ENCODE measurements around the gene THAP10. TPM values are rescaled to one million over a fixed set of nuclear protein-coding genes. Genes with fewer than 3 reads are reported as not detected.

THAP10 gene
- total RNA-seq, 4 donors from 2014 or later = 1.5 to 4.6 (median 2.7) TPM

DNA sequence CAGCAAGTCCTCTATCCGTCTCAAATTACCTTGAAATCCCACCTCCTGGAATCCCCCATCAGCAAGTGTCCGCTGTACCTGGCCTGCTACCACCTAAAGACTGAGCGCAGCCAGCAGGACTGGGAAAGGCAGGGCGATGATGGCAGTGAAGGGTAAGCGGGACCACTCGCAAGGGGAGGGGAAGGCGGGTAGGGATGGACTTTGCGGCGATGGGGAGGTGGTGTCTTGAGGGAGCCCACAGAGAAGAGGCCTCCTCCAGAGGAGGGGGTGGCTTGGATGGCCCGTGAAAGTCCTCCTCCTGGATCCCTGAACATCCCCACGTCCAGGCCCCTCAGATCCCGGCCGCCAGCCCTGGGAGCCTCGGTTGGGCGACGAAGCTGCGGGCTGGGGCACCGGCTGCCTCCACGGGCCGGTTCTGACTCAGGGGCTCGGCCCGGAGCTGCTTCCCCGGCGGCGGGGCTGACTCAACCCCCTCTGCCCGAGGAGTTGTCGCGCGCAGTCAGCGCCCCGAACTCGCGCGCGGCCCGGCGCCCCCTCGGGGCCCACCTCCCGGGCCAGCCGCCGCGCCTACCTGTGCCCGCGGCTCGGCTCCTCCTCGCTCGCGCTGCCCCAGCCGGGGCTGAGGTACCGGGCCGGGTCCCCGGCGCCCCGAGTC, 38.8 kb downstream of the THAP10 start:
- H3K4me1 ChIP-seq = peaks cover 0 to 70% (median 14%) of the 10 kb centered on the region in 3 donors
- peaks cover 0 to 18% of the 10 kb centered on the region in 2 donors for H3K36me3 ChIP-seq
- peak overlapping the region; percentile 76 to 93 for H3K4me3 ChIP-seq
- H3K27me3 ChIP-seq = no peaks in the 10 kb centered on the region
- peak overlapping the region; percentile 68 to 94 (median 89) for H3K27ac ChIP-seq
- peak; percentile 38 for ATAC-seq
- 0% methylated on average over 8 of the region's 54 CpGs; no CpG with 5 or more reads in 1 of the 2 donors for WGBS, 2 donors (ENCODE audit: low coverage in 1 of 2)
- no peaks in the 10 kb centered on the region for H3K9me3 ChIP-seq
- TF ChIP-seq POLR2AphosphoS5 (IDR thresholded peaks at IDR 0.05) = peak; percentile 5
- TF ChIP-seq POLR2A (IDR thresholded peaks at IDR 0.05) = no peak
- TF ChIP-seq EP300 (IDR thresholded peaks at IDR 0.05) = no peak
- no peak for TF ChIP-seq CTCF (IDR thresholded peaks at IDR 0.05)

DNA sequence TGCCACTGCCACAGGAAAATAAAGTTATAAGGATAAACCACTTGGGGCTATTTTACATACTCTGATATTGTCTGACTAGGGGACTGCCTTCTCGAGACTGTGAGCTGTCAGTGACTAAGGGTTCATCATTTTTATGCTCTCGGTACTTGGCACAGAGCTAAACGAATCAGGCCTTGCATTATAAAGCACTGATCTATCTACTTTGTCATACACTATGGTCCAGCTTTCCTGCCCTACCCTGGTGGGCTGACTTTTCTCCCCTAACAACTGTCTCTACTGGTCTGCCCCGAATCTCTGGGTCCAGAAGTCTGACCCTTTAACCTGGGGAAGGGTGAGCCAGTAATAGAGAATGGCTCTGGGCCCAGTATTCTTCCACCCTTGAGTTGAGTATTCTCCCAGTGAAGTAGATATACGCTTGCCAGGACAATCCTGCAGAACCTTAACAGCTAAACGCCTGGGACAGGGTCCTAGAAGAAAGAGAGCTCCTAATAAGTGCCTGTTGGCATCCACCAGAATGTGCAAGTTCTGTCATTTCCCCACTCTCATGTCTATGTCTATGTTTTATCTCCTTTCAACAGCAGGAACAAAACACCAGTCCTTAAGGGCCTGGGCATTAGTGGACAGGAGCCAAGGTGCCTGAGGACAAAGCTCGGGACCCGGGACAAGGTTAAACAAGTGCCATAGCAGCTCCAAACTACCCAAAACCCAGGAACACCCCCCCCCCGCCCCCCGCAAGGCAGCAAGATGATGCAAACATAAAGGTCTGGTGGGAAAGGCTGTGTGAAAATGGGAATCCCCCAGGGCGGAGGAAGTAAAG, 39.5 kb downstream of the THAP10 start:
- peak overlapping the region; percentile 76 to 93 for H3K4me3 ChIP-seq
- H3K4me1 ChIP-seq = peaks cover 0 to 62% (median 14%) of the 10 kb centered on the region in 3 donors
- no peaks in the 10 kb centered on the region for H3K27me3 ChIP-seq
- peak overlapping the region; percentile 68 to 94 (median 89) for H3K27ac ChIP-seq
- TF ChIP-seq POLR2A (IDR thresholded peaks at IDR 0.05) = no peak
- TF ChIP-seq POLR2AphosphoS5 (IDR thresholded peaks at IDR 0.05) = no peak
- TF ChIP-seq EP300 (IDR thresholded peaks at IDR 0.05) = no peak
- no peak for TF ChIP-seq CTCF (IDR thresholded peaks at IDR 0.05)
- peaks cover 0 to 18% of the 10 kb centered on the region in 2 donors for H3K36me3 ChIP-seq
- H3K9me3 ChIP-seq = no peaks in the 10 kb centered on the region
- WGBS, 2 donors (ENCODE audit: low coverage in 1 of 2) = 38 to 43% methylated on average over 3 to 4 of the region's 11 CpGs
- no peak for ATAC-seq

GRCh38 chr15:70851889-70852288, 40.3 kb downstream of the THAP10 start:
- Histone ChIP-seq H3K4me1 (peaks cover 0 to 54% (median 9%) of the 10 kb centered on the region in 3 donors), H3K27me3 (no peaks in the 10 kb centered on the region), H3K4me3 (peak overlapping the region in 1 of 2 donors; percentile 93), H3K36me3 (peaks cover 0 to 18% of the 10 kb centered on the region in 2 donors), H3K9me3 (no peaks in the 10 kb centered on the region), H3K27ac (peak overlapping the region in 3 of 4 donors; percentile 87 to 94 (median 91))
- 93 to 97% methylated on average over 3 to 6 of the region's 6 CpGs for WGBS, 2 donors (ENCODE audit: low coverage in 1 of 2)
- TF ChIP-seq EP300 (IDR thresholded peaks at IDR 0.05) (no peak), CTCF (IDR thresholded peaks at IDR 0.05) (no peak), POLR2A (IDR thresholded peaks at IDR 0.05) (no peak), POLR2AphosphoS5 (IDR thresholded peaks at IDR 0.05) (no peak)
- no peak for ATAC-seq

DNA sequence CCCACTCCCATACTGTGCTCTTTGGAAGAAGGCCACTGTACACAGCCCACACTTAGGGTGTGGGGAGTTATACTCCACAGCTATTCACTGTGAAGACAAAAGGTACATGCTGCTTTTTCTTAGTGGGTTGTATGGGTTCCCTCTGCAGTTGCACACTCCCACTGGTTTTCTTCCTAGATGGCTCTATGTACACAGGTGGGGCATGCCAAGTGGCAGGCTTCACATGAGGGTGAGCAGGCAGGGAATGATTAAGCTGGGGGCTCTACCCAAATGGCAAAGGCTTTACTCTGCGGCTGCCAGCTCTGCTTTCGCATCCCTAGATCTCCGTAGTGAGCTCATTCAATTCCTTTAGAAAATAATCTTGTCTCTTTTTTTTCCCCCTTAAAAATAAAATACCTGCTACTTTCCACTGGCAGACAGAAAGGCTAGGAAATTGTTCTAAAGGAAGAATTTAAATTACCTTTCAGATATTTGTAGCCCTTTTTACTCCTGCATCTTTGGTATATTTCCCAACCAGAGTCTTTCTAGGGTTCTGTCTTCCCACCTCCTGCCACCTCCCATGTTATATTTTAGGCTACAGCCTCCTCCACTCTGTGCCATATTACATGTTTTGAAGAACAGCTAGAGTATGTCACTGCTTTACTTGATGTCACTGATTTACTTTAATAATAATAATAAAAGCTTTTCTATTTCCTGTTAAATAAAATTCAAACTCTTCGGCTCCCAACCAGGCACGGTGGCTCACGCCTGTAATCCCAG, 46.5 kb downstream of the THAP10 start:
- TF ChIP-seq EP300 (IDR thresholded peaks at IDR 0.05) (no peak), CTCF (IDR thresholded peaks at IDR 0.05) (no peak), POLR2AphosphoS5 (IDR thresholded peaks at IDR 0.05) (no peak), POLR2A (IDR thresholded peaks at IDR 0.05) (no peak)
- Histone ChIP-seq H3K27me3 (no peaks in the 10 kb centered on the region), H3K36me3 (peaks cover 0 to 11% of the 10 kb centered on the region in 2 donors), H3K4me1 (peaks cover 0 to 9% (median 0%) of the 10 kb centered on the region in 3 donors), H3K27ac (no peak overlapping the region), H3K4me3 (no peak overlapping the region), H3K9me3 (no peaks in the 10 kb centered on the region)
- ATAC-seq = no peak
- WGBS, 2 donors (ENCODE audit: low coverage in 1 of 2) = 80 to 90% methylated on average over 1 to 6 of the region's 6 CpGs
